HCT116 (cell line): ENCODE measurements around the gene DLL1. TPM values are rescaled to one million over a fixed set of nuclear protein-coding genes. Genes with fewer than 3 reads are reported as not detected.

ENCODE experiments used
- ATAC-seq: fragments of 200-7000 bp; cut with Tn5 transposase; 2 replicates; pipeline ENCODE4 v1.9.1; 2020; ENCODE audit warnings: mild to moderate bottlenecking, moderate library complexity
- BruUV-seq: library from RNA; stranded (reverse); fragments of 400-500 nt; replicated peaks from 2 replicates; lab custom pipeline; 2021; lab: Mats Ljungman, UMichigan
- CTCF ChIA-PET: fragments of 300-600 bp; sonication (Branson Sonifier 250); formaldehyde crosslinking; loops from one replicate; lab custom pipeline; 2021; ENCODE audit warnings: antibody characterized with exemption; lab: Charles Lee
- POLR2A ChIA-PET: fragments of 300-600, 350-600 bp; sonication (Branson Sonifier 250); formaldehyde crosslinking; loops from one replicate; lab custom pipeline; 2021; ENCODE audit warnings: antibody characterized with exemption; lab: Charles Lee
- RAD21 ChIA-PET, 2 experiments: fragments of 300-600 bp; sonication (Branson Sonifier 250); formaldehyde crosslinking; loops; one replicate each; lab custom pipeline; 2023; ENCODE audit warnings: low total read pairs in 2 of 2; ENCODE audit not compliant: uncharacterized antibody in 2 of 2, unreplicated experiment in 2 of 2, low non-redundant PET in 1 of 2; lab: Charles Lee
- DNase-seq: peaks from one replicate; pipeline ENCODE4 v3.0.0-alpha.2; 2010; ENCODE audit warnings: low read depth, low spot score
- H2AFZ ChIP-seq: fragments of 200-600 bp; shearing (Covaris generic), sonication (generic); 2 replicates; pipeline ENCODE4 v1.6.1; 2017; ENCODE audit warnings: low read depth, mixed run types, mixed read lengths, antibody characterized with exemption, low read length; ENCODE audit not compliant: poor library complexity, severe bottlenecking
- H3K27ac ChIP-seq: 2 replicates; pipeline ENCODE4 v1.5.1; 2012; ENCODE audit warnings: low read depth, low read length
- H3K27me3 ChIP-seq: fragments of 200-600 bp; sonication (generic); 2 replicates; pipeline ENCODE4 v1.6.1; 2016; ENCODE audit warnings: mixed run types, low read length, mixed read lengths; ENCODE audit not compliant: insufficient read depth
- H3K36me3 ChIP-seq, 2 experiments: fragments of 200-500 bp in 1 of 2; fragments of 200-600 bp in 1 of 2; sonication (Bioruptor generic) in 1 of 2; sonication (generic) in 1 of 2; 2 replicates each; pipeline versions ENCODE4 v1.5.1 to v1.6.1; 2014 to 2016; ENCODE audit warnings: low read length in 2 of 2, inconsistent platforms in 1 of 2, mixed read lengths in 1 of 2, mixed run types in 1 of 2; ENCODE audit not compliant: insufficient read depth in 2 of 2, control insufficient read depth in 1 of 2
- H3K4me1 ChIP-seq, 2 experiments: fragments of 200-600 bp in 1 of 2; sonication (generic) in 1 of 2; 2 replicates each; pipeline versions ENCODE4 v1.5.1 to v1.6.1; 2012 to 2017; ENCODE audit warnings: low read length in 2 of 2, inconsistent platforms in 1 of 2, mild to moderate bottlenecking in 1 of 2, mixed read lengths in 1 of 2, mixed run types in 1 of 2, moderate library complexity in 1 of 2; ENCODE audit not compliant: insufficient read depth in 2 of 2, control insufficient read depth in 1 of 2
- H3K4me2 ChIP-seq: fragments of 200-600 bp; sonication (generic); 2 replicates; pipeline ENCODE4 v1.6.1; 2017; ENCODE audit warnings: mixed run types, low read length, mixed read lengths
- H3K4me3 ChIP-seq, 2 experiments: fragments of 200-600 bp in 1 of 2; sonication (generic) in 1 of 2; replicated peaks in 1 of 2; 2 replicates each; pipeline ENCODE4 v1.5.1; 2011 to 2016; ENCODE audit warnings: low read length in 2 of 2, control low read depth in 1 of 2, low read depth in 1 of 2, mild to moderate bottlenecking in 1 of 2, mixed read lengths in 1 of 2, mixed run types in 1 of 2
- H3K79me2 ChIP-seq: fragments of 200-600 bp; sonication (generic); 2 replicates; pipeline ENCODE4 v1.6.1; 2017; ENCODE audit warnings: mild to moderate bottlenecking, mixed run types, low read length, moderate library complexity, mixed read lengths; ENCODE audit not compliant: insufficient read depth
- H3K9ac ChIP-seq: fragments of 200-600 bp; sonication (generic); 2 replicates; pipeline ENCODE4 v1.6.1; 2016; ENCODE audit warnings: low read length, mixed read lengths
- H3K9me2 ChIP-seq: fragments of 200-600 bp; sonication (generic), shearing (Covaris generic); 2 replicates; pipeline ENCODE4 v1.6.1; 2017; ENCODE audit warnings: mixed run types, mild to moderate bottlenecking, moderate library complexity; ENCODE audit not compliant: insufficient read depth
- H3K9me3 ChIP-seq, 2 experiments: fragments of 200-500 bp in 1 of 2; fragments of 200-600 bp in 1 of 2; sonication (Bioruptor generic) in 1 of 2; sonication (generic) in 1 of 2; 2 replicates each; pipeline ENCODE4 v1.6.1; 2014 to 2017; ENCODE audit warnings: low read length in 2 of 2, mixed read lengths in 2 of 2, inconsistent platforms in 1 of 2, low read depth in 1 of 2, mild to moderate bottlenecking in 1 of 2, mixed run types in 1 of 2, moderate library complexity in 1 of 2; ENCODE audit not compliant: control insufficient read depth in 1 of 2, insufficient read depth in 1 of 2
- H4K20me1 ChIP-seq: fragments of 200-600 bp; sonication (generic), shearing (Covaris generic); 2 replicates; pipeline ENCODE4 v1.6.1; 2017; ENCODE audit warnings: mixed run types, mild to moderate bottlenecking, moderate library complexity; ENCODE audit not compliant: insufficient read depth
- ATF3 ChIP-seq: IDR thresholded peaks from 2 replicates; pipeline ENCODE4 v1.6.1; 2012
- ELF1 ChIP-seq: IDR thresholded peaks from 2 replicates; pipeline ENCODE4 v1.6.1; 2012; ENCODE audit warnings: low read depth, borderline replicate concordance
- POLR2A ChIP-seq: IDR thresholded peaks from 2 replicates; pipeline ENCODE4 v1.7.0; 2011; ENCODE audit warnings: borderline replicate concordance; ENCODE audit not compliant: insufficient read depth, insufficient read length; ENCODE audit errors: extremely low read depth
- RAD21 ChIP-seq: IDR thresholded peaks from 2 replicates; pipeline ENCODE4 v1.6.1; 2012; ENCODE audit warnings: low read depth, mild to moderate bottlenecking
- REST ChIP-seq: IDR thresholded peaks from 2 replicates; pipeline ENCODE4 v1.6.1; 2012; ENCODE audit warnings: low read depth
- intact Hi-C: fragments of 100-400 bp; cut with micrococcal nuclease; formaldehyde crosslinking; loops from 2 replicates; pipeline ENCODE4 v1.10.0; 2022
- total RNA-seq: library from RNA; stranded (reverse); gene quantifications from one replicate; pipeline ENCODE4 v1.2.1, GENCODE V29; 2021; ENCODE audit not compliant: unreplicated experiment

The DLL1 gene
- total RNA-seq, 1 experiment from 2014 or later: 5.3 TPM

GRCh38 chr6:170284866-170285469 lies 5.9 kb downstream of the DLL1 start (continued):
- no peak for TF ChIP-seq ATF3

- no peak overlapping the region for H3K4me2 ChIP-seq
- H3K4me3 ChIP-seq: no peak overlapping the region
- H3K79me2 ChIP-seq: no peaks in the 10 kb centered on the region
- ChIA-PET POLR2A (no interaction called here), RAD21 (no interaction called here), CTCF (no interaction called here)
- BruUV-seq: no TSS peak
- no peaks in the 10 kb centered on the region for H3K27me3 ChIP-seq
- no peaks in the 10 kb centered on the region for H3K9me2 ChIP-seq
- H3K9me3 ChIP-seq: no peaks in the 10 kb centered on the region
- intact Hi-C loops: no loop called here
- ATAC-seq: no peak
- TF ChIP-seq REST: no peak
- TF ChIP-seq ELF1: no peak
- no peak for TF ChIP-seq POLR2A
- no peak for TF ChIP-seq RAD21
- no peak overlapping the region for H3K27ac ChIP-seq
- peaks cover 0 to 11% of the 10 kb centered on the region in 2 experiments; a peak in 3 of 4 replicates for H3K4me1 ChIP-seq
- no peak for DNase-seq
- no peaks in the 10 kb centered on the region; a peak in 1 of 4 replicates for H3K36me3 ChIP-seq
- H2AFZ ChIP-seq: no peak overlapping the region
- no peaks in the 10 kb centered on the region for H4K20me1 ChIP-seq
- no peak overlapping the region for H3K9ac ChIP-seq
Observed at GRCh38 chr6:170284126-170284773, 6.6 kb downstream of the DLL1 start.
